Measurements from ENCODE around the gene UEVLD. TPM values are rescaled to one million over a fixed set of nuclear protein-coding genes. Genes with fewer than 3 reads are reported as not detected.

The UEVLD gene
- total and polyA plus RNA-seq, 7 donors = 10.5 to 40.3 (median 25.2) TPM

DNA sequence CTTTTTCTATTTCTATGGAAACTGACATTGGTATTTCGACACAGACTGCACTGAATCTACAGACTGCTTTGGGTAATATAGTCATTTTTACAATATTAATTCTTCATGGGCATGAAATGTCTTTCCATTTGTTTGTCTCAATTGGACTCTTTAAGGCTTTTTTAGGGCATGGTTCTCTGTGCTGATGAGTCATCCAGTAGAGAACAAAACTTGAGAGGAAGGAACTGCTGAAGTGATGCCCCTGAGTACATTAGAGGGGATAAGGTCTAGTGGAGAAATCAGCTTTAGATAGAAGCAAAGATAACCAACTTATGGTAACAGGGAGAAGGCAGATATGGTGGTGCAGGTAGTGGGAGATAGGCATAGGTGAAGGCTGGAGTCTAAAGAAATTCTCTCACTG is 86.9 kb downstream of the UEVLD start:
- WGBS, 2 donors = 96 to 98% methylated on average over 1 of the region's 1 CpG
- H3K4me1 ChIP-seq = no peaks in the 10 kb centered on the region
- H3K36me3 ChIP-seq = peaks cover 20 to 92% (median 33%) of the 10 kb centered on the region in 4 donors
- H3K9me3 ChIP-seq = no peaks in the 10 kb centered on the region
- no peak overlapping the region for H3K4me3 ChIP-seq
- TF ChIP-seq, protein P1, sequence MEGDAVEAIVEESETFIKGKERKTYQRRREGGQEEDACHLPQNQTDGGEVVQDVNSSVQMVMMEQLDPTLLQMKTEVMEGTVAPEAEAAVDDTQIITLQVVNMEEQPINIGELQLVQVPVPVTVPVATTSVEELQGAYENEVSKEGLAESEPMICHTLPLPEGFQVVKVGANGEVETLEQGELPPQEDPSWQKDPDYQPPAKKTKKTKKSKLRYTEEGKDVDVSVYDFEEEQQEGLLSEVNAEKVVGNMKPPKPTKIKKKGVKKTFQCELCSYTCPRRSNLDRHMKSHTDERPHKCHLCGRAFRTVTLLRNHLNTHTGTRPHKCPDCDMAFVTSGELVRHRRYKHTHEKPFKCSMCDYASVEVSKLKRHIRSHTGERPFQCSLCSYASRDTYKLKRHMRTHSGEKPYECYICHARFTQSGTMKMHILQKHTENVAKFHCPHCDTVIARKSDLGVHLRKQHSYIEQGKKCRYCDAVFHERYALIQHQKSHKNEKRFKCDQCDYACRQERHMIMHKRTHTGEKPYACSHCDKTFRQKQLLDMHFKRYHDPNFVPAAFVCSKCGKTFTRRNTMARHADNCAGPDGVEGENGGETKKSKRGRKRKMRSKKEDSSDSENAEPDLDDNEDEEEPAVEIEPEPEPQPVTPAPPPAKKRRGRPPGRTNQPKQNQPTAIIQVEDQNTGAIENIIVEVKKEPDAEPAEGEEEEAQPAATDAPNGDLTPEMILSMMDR (IDR thresholded peaks at IDR 0.05) = no peak
- no peak for TF ChIP-seq EP300 (IDR thresholded peaks at IDR 0.05)
- TF ChIP-seq POLR2AphosphoS5 (IDR thresholded peaks at IDR 0.05) = no peak
- no peak for TF ChIP-seq POLR2A (IDR thresholded peaks at IDR 0.05)
- H3K27ac ChIP-seq = no peak overlapping the region
- H3K27me3 ChIP-seq = no peaks in the 10 kb centered on the region
- no peak for DNase-seq
- intact Hi-C loops (cut with DNase I) = no loop called here

DNA sequence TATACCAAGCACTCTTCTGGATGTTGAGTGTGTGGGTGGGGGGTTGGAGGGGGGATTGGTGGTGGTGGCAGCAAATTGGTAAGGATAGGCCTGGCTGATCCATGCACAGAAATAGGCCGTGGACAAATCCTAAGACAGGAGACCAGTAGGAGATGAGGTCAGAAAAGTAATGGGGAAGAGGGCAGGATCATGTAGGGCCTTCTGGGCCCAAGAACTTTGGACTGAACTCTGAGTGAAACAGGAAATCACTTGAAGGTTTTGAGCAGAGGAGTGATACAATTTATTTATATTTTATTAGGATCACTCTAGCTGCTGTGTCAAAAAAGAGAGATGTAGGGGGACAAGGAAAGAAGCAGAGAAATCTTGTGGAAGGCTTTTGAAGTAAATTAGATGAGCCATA is 90.5 kb downstream of the UEVLD start:
- TF ChIP-seq, protein P1 (IDR thresholded peaks at IDR 0.05) = no peak
- TF ChIP-seq POLR2A (IDR thresholded peaks at IDR 0.05) (no peak), EP300 (IDR thresholded peaks at IDR 0.05) (no peak), POLR2AphosphoS5 (IDR thresholded peaks at IDR 0.05) (no peak)
- peaks cover 13 to 85% (median 26%) of the 10 kb centered on the region in 4 donors for H3K36me3 ChIP-seq
- no peak for DNase-seq
- H3K4me3 ChIP-seq = no peak overlapping the region
- WGBS, 2 donors = 97 to 99% methylated on average over 1 of the region's 1 CpG
- H3K4me1 ChIP-seq = no peaks in the 10 kb centered on the region
- no peak overlapping the region for H3K27ac ChIP-seq
- H3K27me3 ChIP-seq = no peaks in the 10 kb centered on the region
- no peaks in the 10 kb centered on the region for H3K9me3 ChIP-seq
- intact Hi-C loops (cut with DNase I) = no loop called here

DNA sequence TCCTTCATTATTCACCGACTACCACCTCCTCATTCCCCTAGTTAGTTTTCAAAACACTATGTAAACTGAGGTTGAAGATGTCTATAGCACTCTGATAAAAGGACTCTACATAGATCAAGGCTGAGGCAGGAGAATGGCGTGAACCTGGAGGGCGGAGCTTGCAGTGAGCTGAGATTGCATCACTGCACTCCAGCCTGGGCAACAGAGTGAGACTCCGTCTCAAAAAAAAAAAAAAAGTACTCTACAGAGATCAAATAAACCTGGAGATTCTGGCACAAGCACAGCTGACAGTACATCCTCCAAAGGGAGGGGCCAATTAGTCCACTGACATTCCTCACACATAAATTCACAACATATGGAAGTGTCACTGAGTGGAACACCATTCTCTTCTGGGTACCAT is 92.8 kb downstream of the UEVLD start:
- Histone ChIP-seq H3K36me3 (peaks cover 3 to 79% (median 13%) of the 10 kb centered on the region in 4 donors), H3K4me3 (no peak overlapping the region), H3K4me1 (no peaks in the 10 kb centered on the region), H3K27ac (no peak overlapping the region), H3K9me3 (no peaks in the 10 kb centered on the region), H3K27me3 (no peaks in the 10 kb centered on the region)
- no peak for TF ChIP-seq POLR2AphosphoS5 (IDR thresholded peaks at IDR 0.05)
- no peak for TF ChIP-seq POLR2A (IDR thresholded peaks at IDR 0.05)
- TF ChIP-seq, protein P1 (IDR thresholded peaks at IDR 0.05) = no peak
- TF ChIP-seq EP300 (IDR thresholded peaks at IDR 0.05) = no peak
- intact Hi-C loops (cut with DNase I) = no loop called here
- 85 to 87% methylated on average over 4 of the region's 4 CpGs for WGBS, 2 donors
- DNase-seq = no peak

DNA sequence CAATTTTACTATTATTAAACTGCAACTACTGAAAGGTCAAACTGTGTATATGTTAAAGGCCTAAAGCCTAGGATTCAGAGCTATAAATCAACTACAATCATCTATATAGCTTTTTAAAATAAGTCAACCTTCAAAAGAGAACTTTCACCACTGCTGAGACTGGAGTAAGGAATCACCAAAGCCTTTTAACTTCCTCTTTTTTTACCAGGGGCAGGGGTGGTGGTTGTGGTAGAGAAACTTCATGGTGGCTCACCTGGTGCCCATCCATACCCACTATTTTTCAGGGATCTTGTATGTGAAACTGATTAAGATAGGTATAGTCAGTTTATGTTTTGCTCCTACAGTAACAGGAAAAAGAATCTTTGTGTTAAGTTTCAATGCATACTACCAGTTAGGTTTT is 93.3 kb downstream of the UEVLD start:
- TF ChIP-seq POLR2AphosphoS5 (IDR thresholded peaks at IDR 0.05) (no peak), EP300 (IDR thresholded peaks at IDR 0.05) (no peak), POLR2A (IDR thresholded peaks at IDR 0.05) (no peak)
- TF ChIP-seq, protein P1 (IDR thresholded peaks at IDR 0.05) = no peak
- intact Hi-C loops (cut with DNase I) = no loop called here
- H3K36me3 ChIP-seq = peaks cover 3 to 79% (median 13%) of the 10 kb centered on the region in 4 donors

DNA sequence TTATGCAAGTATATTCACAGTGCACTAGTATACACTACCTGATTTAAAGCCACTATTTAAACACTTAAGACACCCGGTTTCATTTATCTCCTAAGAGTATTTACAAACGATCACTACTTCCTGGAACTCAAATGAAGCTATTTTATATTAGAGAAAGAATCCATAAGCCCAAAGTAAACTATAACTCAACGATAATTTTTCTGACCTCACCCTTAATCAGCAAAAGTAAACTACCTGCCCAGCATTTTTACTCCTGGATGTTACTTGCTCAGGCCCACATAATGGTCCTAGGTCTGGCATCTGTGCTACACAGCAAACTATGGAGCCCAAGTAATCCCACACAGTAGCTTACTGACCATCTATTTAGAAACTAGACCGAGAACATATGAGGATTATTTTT is 95.2 kb downstream of the UEVLD start:
- TF ChIP-seq EP300 (IDR thresholded peaks at IDR 0.05) (no peak), POLR2A (IDR thresholded peaks at IDR 0.05) (no peak), POLR2AphosphoS5 (IDR thresholded peaks at IDR 0.05) (no peak)
- TF ChIP-seq, protein P1 (IDR thresholded peaks at IDR 0.05) = no peak

More for the DNA sequence above, 93.3 kb downstream of the UEVLD start:
- Histone ChIP-seq H3K4me3 (no peak overlapping the region), H3K9me3 (no peaks in the 10 kb centered on the region), H3K4me1 (no peaks in the 10 kb centered on the region), H3K27me3 (no peaks in the 10 kb centered on the region), H3K27ac (no peak overlapping the region)
- DNase-seq = no peak

More for the DNA sequence above, 95.2 kb downstream of the UEVLD start:
- DNase-seq = no peak
- H3K27ac ChIP-seq = no peak overlapping the region
- H3K9me3 ChIP-seq = no peaks in the 10 kb centered on the region
- no peak overlapping the region for H3K4me3 ChIP-seq
- 38 to 72% methylated on average over 4 of the region's 4 CpGs for WGBS, 2 donors
- no peaks in the 10 kb centered on the region for H3K4me1 ChIP-seq
- peaks cover 3 to 76% (median 15%) of the 10 kb centered on the region in 4 donors for H3K36me3 ChIP-seq
- no peaks in the 10 kb centered on the region for H3K27me3 ChIP-seq
- intact Hi-C loops (cut with DNase I) = no loop called here
